Stomach smooth muscle (tissue), 2 donors: ENCODE results near the gene KCNC4.

ENCODE experiments used
- H3K27ac ChIP-seq: one replicate; pipeline ENCODE4 v1.7.0; 2013; ENCODE audit warnings: mild to moderate bottlenecking, low read length, inconsistent platforms
- H3K27me3 ChIP-seq, 2 donors: one replicate each; pipeline ENCODE4 v1.7.0; 2013; ENCODE audit warnings: low read length in 2 of 2; ENCODE audit not compliant: insufficient read depth in 2 of 2, control insufficient read depth in 1 of 2
- H3K36me3 ChIP-seq, 2 donors: one replicate each; pipeline ENCODE4 v1.7.0; 2013; ENCODE audit warnings: low read length in 2 of 2; ENCODE audit not compliant: control insufficient read depth in 2 of 2, insufficient read depth in 2 of 2
- H3K4me1 ChIP-seq: one replicate; pipeline ENCODE4 v1.7.0; 2013; ENCODE audit warnings: low read length; ENCODE audit not compliant: control insufficient read depth, insufficient read depth
- H3K4me3 ChIP-seq, 2 donors: one replicate each; pipeline ENCODE4 v1.7.0; 2013; ENCODE audit warnings: low read length in 2 of 2
- H3K9ac ChIP-seq, 2 donors: one replicate each; pipeline ENCODE4 v1.7.0; 2013; ENCODE audit warnings: low read length in 2 of 2, mild to moderate bottlenecking in 1 of 2
- H3K9me3 ChIP-seq, 2 donors: one replicate each; pipeline ENCODE4 v1.7.0; 2013; ENCODE audit warnings: low read length in 2 of 2; ENCODE audit not compliant: control insufficient read depth in 2 of 2
- donor health status: healthy.
- donor health status: Pancreatic carcinoma.

The KCNC4 gene

DNA sequence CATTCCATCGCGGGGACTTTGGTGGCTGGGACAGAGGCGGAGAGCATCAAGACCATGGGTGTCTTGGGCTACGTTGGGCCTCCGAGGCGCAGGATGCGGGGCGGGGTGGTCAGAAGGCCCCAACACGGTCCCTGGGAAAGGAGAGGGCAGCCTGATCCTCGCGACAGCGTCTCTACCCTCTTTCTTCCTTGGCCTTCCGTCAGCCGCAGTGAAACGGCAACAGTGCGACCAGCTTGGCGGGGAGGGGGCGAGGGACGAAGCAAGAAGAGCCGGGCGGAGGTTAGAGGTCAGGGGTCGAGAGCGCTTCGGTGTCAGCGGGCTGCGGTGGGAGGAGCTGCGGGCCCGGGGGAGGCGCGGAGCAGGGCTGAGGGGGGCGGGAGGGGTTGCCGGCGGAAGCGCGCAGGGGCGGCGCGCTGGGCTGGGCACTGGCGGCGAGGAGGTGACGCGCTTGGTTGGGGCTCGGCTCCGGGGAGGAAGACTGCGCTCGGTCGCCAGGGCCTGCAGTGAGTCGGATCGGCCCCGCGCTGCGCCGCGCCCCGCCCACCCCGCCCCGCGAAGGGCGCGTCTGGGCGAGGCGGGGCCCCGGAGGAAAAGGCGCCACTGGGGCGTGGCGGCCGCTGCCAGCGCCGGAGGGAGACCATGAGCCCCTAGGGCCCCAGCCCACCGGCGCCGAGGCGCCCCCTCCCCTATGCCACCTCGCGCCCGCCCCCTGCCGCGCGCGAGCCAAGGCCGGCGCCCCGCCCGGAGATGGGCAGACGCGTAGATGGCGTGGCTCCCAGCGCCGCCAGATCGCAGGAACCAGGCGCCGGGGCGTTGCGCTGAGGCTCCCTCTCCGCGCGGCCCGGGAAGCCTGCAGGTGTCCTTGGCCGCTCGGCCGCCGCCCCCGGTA, at the start of gene KCNC4:
Gene KCNC4 (plus strand): TSS at position 600 of the 889 bp plus-strand sequence. CDS start 1,186 bp downstream, outside the sequence.
- Histone ChIP-seq H3K4me3 (peak within 1 kb of the TSS; percentile 75 to 80), H3K9ac (peak within 1 kb of the TSS; percentile 69 to 76), H3K27me3 (peaks cover 0 to 7% of the 10 kb centered on the region in 2 donors), H3K9me3 (no peaks in the 10 kb centered on the region), H3K36me3 (no peaks in the 10 kb centered on the region), H3K27ac (peak within 1 kb of the TSS; percentile 66), H3K4me1 (peaks cover 35% of the 10 kb centered on the region)

DNA sequence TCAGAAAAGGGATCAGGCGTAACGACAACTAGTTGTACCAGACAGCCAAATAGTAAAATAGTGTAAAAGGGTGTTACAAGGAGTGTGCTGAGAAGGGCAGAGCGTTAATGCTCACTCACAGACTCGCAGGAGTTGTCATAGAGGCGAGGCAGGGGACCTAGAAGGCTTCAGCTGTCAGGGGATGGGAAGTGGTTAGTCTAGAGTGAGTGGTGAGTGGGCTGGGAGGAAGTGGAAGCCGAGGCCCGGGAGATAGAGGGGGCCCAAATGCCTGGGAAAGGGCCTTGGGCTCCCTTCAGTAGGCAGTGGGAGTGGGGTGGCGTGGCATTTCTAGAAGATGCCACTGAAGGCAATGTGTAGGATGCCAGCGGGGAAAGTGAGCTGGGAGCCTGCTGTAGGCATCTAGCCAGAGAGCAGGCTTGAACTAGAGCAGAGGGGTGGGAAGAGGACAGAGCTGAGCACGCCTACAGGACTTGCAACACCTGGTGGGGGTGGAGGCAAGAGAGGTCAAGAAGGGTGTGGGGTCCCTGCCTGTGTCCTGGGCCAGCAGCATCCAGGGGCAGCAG, 49.5 kb upstream of the KCNC4 start:
- peaks cover 6 to 13% of the 10 kb centered on the region in 2 donors for H3K27me3 ChIP-seq
- H3K9ac ChIP-seq = no peak overlapping the region
- H3K27ac ChIP-seq = no peak overlapping the region
- H3K9me3 ChIP-seq = peaks cover 0 to 4% of the 10 kb centered on the region in 2 donors
- H3K4me1 ChIP-seq = no peaks in the 10 kb centered on the region
- H3K36me3 ChIP-seq = no peaks in the 10 kb centered on the region
- H3K4me3 ChIP-seq = no peak overlapping the region

DNA sequence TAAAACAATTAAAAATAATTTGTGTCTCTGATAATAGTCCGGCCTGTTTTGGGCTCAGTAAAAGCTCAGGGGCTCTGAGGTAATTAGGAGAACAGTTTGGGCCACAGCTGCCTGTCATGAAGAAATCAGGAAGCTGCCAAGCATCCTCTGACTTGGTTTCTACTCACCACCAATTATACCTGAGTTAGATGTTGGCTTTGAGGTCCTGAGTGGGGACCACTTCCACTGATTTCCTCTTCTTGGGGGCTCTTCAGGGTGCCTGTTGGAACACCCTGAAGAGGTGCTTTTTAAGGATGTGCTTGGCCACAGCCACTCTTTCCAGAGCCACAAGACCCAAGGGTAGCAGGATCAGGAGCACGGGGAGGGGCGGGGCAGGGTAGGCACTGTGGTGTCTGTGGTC, 48.9 kb upstream of the KCNC4 start:
- no peak overlapping the region for H3K4me3 ChIP-seq
- H3K27me3 ChIP-seq = peaks cover 3 to 11% of the 10 kb centered on the region in 2 donors
- H3K4me1 ChIP-seq = no peaks in the 10 kb centered on the region
- no peak overlapping the region for H3K27ac ChIP-seq
- H3K9me3 ChIP-seq = peaks cover 0 to 4% of the 10 kb centered on the region in 2 donors
- H3K9ac ChIP-seq = no peak overlapping the region
- H3K36me3 ChIP-seq = no peaks in the 10 kb centered on the region

DNA sequence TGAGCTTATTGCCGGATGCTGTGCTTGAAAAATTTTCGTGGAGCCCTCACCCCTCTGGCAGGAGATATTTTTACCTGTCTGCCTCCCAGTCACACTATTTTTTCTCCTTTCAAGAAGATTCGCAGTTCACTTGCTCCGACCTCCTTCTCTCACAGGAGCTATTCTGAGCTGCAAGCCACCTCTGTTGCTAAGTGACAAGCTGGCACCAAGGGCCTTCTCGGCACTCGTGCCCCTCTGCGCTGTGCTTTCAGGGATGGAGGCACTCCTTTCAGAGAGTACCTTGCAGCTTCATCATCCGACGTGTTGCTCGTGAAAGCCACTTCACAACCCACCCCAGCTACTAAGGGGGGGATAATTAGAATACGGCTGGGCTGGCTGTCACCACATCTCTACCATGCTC, 48.3 kb upstream of the KCNC4 start:
- H3K4me1 ChIP-seq = no peaks in the 10 kb centered on the region
- H3K27me3 ChIP-seq = peaks cover 3 to 6% of the 10 kb centered on the region in 2 donors
- no peak overlapping the region for H3K4me3 ChIP-seq
- H3K27ac ChIP-seq = no peak overlapping the region
- peaks cover 0 to 4% of the 10 kb centered on the region in 2 donors for H3K9me3 ChIP-seq
- H3K36me3 ChIP-seq = no peaks in the 10 kb centered on the region
- no peak overlapping the region for H3K9ac ChIP-seq

DNA sequence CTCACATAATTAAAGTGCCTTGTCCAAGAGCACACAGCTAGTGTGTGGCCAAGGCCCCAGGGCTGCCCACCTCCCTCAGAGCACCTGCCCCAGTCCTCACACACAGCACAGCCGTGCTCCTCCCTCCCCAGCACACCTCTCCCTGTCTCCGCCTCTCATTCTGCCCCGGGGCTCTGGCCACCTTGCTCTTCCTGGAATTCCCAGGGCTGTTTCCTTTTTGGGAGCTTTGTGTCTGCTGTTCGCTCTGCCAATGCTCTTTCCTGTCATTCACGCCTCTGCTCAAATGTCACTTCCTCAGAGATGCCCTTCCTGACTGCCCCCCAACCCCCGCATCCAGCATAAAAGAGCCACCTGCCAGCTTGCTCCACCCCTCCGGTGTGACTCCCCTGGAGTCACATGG, 46.5 kb upstream of the KCNC4 start:
- Histone ChIP-seq H3K36me3 (no peaks in the 10 kb centered on the region), H3K4me3 (no peak overlapping the region), H3K4me1 (no peaks in the 10 kb centered on the region), H3K9ac (no peak overlapping the region), H3K27me3 (no peaks in the 10 kb centered on the region), H3K27ac (no peak overlapping the region), H3K9me3 (peaks cover 0 to 4% of the 10 kb centered on the region in 2 donors)

DNA sequence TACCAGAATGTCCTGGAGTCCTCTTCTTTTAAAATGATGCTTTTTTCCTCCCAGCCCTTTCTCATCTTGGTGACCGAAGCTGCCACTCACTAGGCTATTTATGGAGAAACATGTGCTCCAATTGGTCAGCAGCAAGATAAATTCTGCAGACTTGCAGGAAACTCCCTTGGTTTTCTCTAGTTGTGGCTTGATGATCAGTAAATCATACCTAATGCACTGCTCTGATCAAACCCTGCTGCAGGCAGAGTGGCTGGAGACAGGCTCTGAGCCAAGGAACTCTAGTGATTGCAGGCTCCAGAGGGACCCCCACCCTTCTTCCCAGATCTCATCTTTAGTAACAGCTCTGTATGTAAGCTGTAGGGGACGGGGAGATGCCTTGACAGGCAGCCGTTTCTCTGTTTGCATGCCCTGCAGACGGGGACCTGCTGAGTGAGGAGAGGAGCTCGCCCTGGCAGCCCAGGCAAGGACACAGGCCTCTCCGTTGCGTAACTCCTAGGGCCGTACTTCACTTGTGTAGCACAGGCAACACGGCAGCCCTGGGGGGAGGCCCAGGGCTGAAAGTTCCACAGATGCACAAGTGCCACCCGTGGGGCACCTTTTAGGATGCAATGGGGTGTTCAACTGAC, 45.3 kb upstream of the KCNC4 start:
- H3K9me3 ChIP-seq = peaks cover 0 to 4% of the 10 kb centered on the region in 2 donors
- H3K4me1 ChIP-seq = no peaks in the 10 kb centered on the region
- no peak overlapping the region for H3K27ac ChIP-seq
- H3K9ac ChIP-seq = no peak overlapping the region
- H3K36me3 ChIP-seq = no peaks in the 10 kb centered on the region
- no peak overlapping the region for H3K4me3 ChIP-seq
- no peaks in the 10 kb centered on the region for H3K27me3 ChIP-seq

DNA sequence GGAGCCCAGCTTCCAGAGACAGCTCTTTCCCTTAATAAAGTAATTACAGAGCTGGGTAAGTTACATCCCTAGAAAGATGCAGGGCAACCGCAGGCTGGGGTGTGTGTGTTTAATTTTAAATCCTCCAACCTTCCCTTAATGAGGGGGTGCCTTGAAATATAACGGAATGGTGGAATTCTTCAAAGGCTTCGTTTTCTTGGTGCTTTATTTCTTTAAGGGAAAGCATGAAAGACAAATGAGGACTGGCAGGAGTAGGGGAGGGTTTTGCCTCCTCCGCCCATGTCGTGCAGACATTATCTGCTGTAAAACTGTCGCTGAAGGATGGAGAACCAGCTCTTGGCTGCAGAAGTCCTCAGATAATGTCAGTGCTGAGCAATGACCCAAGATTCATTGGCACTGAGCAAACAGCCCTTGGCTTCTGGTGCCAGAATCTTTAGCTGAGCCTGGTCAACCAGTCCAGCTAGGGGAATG, 44.3 kb upstream of the KCNC4 start:
- Histone ChIP-seq H3K9me3 (peaks cover 0 to 4% of the 10 kb centered on the region in 2 donors), H3K27ac (no peak overlapping the region), H3K27me3 (no peaks in the 10 kb centered on the region), H3K9ac (no peak overlapping the region), H3K4me1 (no peaks in the 10 kb centered on the region), H3K4me3 (no peak overlapping the region), H3K36me3 (no peaks in the 10 kb centered on the region)

DNA sequence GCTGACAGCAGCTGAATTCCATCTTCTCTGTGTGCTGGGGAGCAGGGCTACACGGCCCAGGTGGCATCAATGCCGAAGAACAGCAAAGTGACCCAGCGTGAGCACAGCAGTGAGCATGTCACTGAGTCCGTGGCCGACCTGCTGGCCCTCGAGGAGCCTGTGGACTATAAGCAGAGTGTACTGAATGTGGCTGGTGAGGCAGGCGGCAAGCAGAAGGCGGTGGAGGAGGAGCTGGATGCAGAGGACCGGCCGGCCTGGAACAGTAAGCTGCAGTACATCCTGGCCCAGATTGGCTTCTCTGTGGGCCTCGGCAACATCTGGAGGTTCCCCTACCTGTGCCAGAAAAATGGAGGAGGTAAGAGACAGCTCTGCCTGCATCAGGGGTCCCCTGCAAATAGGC, 43.3 kb upstream of the KCNC4 start:
- Histone ChIP-seq H3K27ac (no peak overlapping the region), H3K4me3 (no peak overlapping the region), H3K36me3 (no peaks in the 10 kb centered on the region), H3K9ac (no peak overlapping the region), H3K4me1 (no peaks in the 10 kb centered on the region), H3K27me3 (no peaks in the 10 kb centered on the region), H3K9me3 (no peaks in the 10 kb centered on the region)

DNA sequence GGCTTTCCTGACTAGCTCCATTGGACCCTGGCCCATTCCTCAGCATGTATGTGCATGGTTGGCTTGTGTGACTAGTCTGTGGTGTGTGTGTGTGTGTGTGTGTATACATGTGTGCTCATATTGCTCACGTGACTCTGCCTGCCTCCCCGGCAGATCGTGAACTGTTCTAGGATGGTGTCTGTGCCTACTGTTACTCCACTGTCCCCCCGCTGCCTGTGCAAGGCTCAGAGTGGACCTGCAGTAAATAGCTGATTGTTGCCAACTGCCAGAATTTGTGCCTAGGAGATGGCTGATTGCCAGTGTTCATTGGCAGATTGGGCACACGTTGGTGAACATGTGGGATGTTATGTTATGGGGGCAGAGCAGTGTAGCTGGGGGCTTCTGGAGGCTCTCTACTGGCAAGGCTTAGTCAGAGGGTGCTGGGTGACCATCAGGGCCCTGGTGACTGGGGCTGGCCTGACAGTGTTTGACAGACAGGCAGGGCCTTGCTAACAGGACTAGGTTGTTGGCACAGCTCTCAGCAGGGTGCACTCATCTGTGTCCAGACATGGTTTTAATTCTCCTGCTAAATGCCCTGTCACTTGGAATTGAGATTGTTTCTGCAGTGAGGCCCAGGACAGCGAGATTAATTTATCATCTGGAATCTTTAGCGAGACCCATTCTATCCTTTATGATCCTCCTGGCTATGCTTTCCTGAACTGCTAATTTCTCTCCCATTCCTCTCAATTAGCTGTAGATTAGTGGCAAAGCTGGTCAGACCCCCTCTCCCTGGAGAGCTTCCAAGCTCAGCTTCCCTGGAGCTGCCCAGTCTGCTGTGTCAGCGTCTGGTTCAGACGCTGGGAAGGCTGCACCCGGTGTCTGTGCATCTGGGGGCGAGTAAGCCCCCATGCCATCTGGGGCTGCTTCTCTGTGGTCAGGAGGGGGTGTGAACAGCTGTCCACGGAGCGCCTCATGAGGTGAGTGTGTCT, 39.1 kb upstream of the KCNC4 start:
- peaks cover under 1% of the 10 kb centered on the region for H3K4me1 ChIP-seq
- H3K27ac ChIP-seq = no peak overlapping the region
- no peaks in the 10 kb centered on the region for H3K9me3 ChIP-seq
- H3K27me3 ChIP-seq = no peaks in the 10 kb centered on the region
- no peak overlapping the region for H3K4me3 ChIP-seq
- no peak overlapping the region for H3K9ac ChIP-seq
- no peaks in the 10 kb centered on the region for H3K36me3 ChIP-seq

DNA sequence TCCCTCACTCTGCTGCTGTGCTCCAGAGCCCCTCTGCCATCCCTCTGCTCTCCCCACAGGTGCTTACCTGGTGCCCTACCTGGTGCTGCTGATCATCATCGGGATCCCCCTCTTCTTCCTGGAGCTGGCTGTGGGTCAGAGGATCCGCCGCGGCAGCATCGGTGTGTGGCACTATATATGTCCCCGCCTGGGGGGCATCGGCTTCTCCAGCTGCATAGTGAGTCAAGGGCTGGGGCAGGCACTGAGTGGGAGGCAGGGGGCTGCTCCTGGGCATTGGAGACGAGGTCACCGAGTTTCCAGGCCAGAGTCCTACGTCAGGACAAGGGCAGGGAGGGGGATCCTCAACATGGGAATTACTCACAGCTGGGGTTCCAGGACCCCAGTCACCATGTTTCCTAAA, 38.1 kb upstream of the KCNC4 start:
- Histone ChIP-seq H3K4me1 (peaks cover 5% of the 10 kb centered on the region), H3K27ac (no peak overlapping the region), H3K36me3 (no peaks in the 10 kb centered on the region), H3K9ac (no peak overlapping the region), H3K9me3 (no peaks in the 10 kb centered on the region), H3K27me3 (no peaks in the 10 kb centered on the region), H3K4me3 (no peak overlapping the region)
